ENCODE data around the gene RPL36. TPM values are rescaled to one million over a fixed set of nuclear protein-coding genes. Genes with fewer than 3 reads are reported as not detected.
"Not testable (repeated sequence)": the region's sequence is repeated elsewhere in the genome, so short reads cannot be mapped to it uniquely, and the experiment has no call there.

RPL36 gene
- total RNA-seq, 1 experiment from 2014 or later: 1,504 TPM

- no TSS peak for BruUV-seq (replicated peaks)
- Histone ChIP-seq H3K27ac (ENCODE audit: low read depth, low read length) (no peak overlapping the region), H3K36me3 (ENCODE audit: control insufficient read depth in 1 of 2, insufficient read depth in 2 of 2, low read length in 2 of 2) (peaks cover 17 to 46% of the 10 kb centered on the region in 2 experiments; a peak in 3 of 4 replicates)
These were observed 10.5 kb downstream of the RPL36 start for GRCh38 chr19:5700455-5701092.

DNA sequence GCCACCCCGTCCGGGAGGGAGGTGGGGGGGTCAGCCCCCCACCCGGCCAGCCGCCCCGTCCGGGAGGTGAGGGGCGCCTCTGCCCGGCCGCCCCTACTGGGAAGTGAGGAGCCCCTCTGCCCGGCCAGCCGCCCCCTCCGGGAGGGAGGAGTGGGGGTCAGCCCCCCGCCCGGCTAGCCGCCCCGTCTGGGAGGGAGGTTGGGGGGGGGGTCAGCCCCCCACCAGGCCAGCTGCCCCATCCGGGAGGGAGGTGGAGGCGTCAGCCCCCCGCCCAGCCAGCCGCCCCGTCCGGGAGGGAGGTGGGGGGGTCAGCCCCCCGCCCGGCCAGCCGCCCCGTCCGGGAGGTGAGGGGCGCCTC lies 11.9 kb downstream of the RPL36 start:
- intact Hi-C loops (cut with micrococcal nuclease); H3K9me3 ChIP-seq (ENCODE audit: control insufficient read depth in 1 of 2, insufficient read depth in 1 of 2, low read depth in 1 of 2, low read length in 2 of 2); RAD21 ChIA-PET (ENCODE audit: low non-redundant PET in 1 of 2, low total read pairs in 2 of 2, uncharacterized antibody in 2 of 2, unreplicated experiment in 2 of 2); H2AFZ ChIP-seq (ENCODE audit: low read depth, low read length, poor library complexity, severe bottlenecking); BruUV-seq (replicated peaks); H3K4me3 ChIP-seq (replicated peaks in 1 of 2; ENCODE audit: low read depth in 1 of 2, low read length in 2 of 2); H4K20me1 ChIP-seq (ENCODE audit: insufficient read depth); H3K9ac ChIP-seq (ENCODE audit: low read length); ATAC-seq; DNase-seq (ENCODE audit: low read depth, low spot score); CTCF ChIA-PET; POLR2A ChIA-PET; H3K4me2 ChIP-seq (ENCODE audit: low read length); H3K27me3 ChIP-seq (ENCODE audit: insufficient read depth, low read length); H3K27ac ChIP-seq (ENCODE audit: low read depth, low read length); H3K9me2 ChIP-seq (ENCODE audit: insufficient read depth); H3K4me1 ChIP-seq (ENCODE audit: control insufficient read depth in 1 of 2, insufficient read depth in 2 of 2, low read length in 2 of 2): not testable (repeated sequence)
- Histone ChIP-seq H3K36me3 (ENCODE audit: control insufficient read depth in 1 of 2, insufficient read depth in 2 of 2, low read length in 2 of 2) (peaks cover 21 to 51% of the 10 kb centered on the region in 2 experiments; a peak in 3 of 4 replicates), H3K79me2 (ENCODE audit: insufficient read depth, low read length) (peaks cover 20% of the 10 kb centered on the region; the same call in 1 of the 2 replicates)

More at GRCh38 chr19:5700455-5701092, 10.5 kb downstream of the RPL36 start:
- no peaks in the 10 kb centered on the region for H3K27me3 ChIP-seq (ENCODE audit: insufficient read depth, low read length)
- ChIA-PET RAD21 (ENCODE audit: low non-redundant PET in 1 of 2, low total read pairs in 2 of 2, uncharacterized antibody in 2 of 2, unreplicated experiment in 2 of 2) (no interaction called here), CTCF (no interaction called here), POLR2A (interaction anchor here (1.1 to 1.5 kb wide), 3 partner anchors 11 to 14 kb away, joined by 3 read pairs; partner anchors contain the start of gene RPL36)
- no peaks in the 10 kb centered on the region; a peak in 1 of 4 replicates for H3K4me1 ChIP-seq (ENCODE audit: control insufficient read depth in 1 of 2, insufficient read depth in 2 of 2, low read length in 2 of 2)
- no peak overlapping the region for H2AFZ ChIP-seq (ENCODE audit: low read depth, low read length, poor library complexity, severe bottlenecking)
- H4K20me1 ChIP-seq (ENCODE audit: insufficient read depth): no peaks in the 10 kb centered on the region
- H3K9ac ChIP-seq (ENCODE audit: low read length): no peak overlapping the region
- no peak overlapping the region for H3K4me2 ChIP-seq (ENCODE audit: low read length)
- H3K4me3 ChIP-seq (replicated peaks in 1 of 2; ENCODE audit: low read depth in 1 of 2, low read length in 2 of 2): no peak overlapping the region
- intact Hi-C loops (cut with micrococcal nuclease): no loop called here
- peaks cover 20% of the 10 kb centered on the region for H3K79me2 ChIP-seq (ENCODE audit: insufficient read depth, low read length)
- ATAC-seq (no peak), DNase-seq (ENCODE audit: low read depth, low spot score) (no peak)
- no peaks in the 10 kb centered on the region for H3K9me3 ChIP-seq (ENCODE audit: control insufficient read depth in 1 of 2, insufficient read depth in 1 of 2, low read depth in 1 of 2, low read length in 2 of 2)
- TF ChIP-seq ZBTB33 (IDR thresholded peaks at IDR 0.05; ENCODE audit: extremely low read depth, insufficient replicate concordance, low read length) (no peak), EZH2 (IDR thresholded peaks at IDR 0.05) (no peak)
- TF ChIP-seq, protein P1, sequence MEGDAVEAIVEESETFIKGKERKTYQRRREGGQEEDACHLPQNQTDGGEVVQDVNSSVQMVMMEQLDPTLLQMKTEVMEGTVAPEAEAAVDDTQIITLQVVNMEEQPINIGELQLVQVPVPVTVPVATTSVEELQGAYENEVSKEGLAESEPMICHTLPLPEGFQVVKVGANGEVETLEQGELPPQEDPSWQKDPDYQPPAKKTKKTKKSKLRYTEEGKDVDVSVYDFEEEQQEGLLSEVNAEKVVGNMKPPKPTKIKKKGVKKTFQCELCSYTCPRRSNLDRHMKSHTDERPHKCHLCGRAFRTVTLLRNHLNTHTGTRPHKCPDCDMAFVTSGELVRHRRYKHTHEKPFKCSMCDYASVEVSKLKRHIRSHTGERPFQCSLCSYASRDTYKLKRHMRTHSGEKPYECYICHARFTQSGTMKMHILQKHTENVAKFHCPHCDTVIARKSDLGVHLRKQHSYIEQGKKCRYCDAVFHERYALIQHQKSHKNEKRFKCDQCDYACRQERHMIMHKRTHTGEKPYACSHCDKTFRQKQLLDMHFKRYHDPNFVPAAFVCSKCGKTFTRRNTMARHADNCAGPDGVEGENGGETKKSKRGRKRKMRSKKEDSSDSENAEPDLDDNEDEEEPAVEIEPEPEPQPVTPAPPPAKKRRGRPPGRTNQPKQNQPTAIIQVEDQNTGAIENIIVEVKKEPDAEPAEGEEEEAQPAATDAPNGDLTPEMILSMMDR (IDR thresholded peaks at IDR 0.05 in 2 of 3, conservative IDR thresholded peaks at IDR 0.05 in 1 of 3; ENCODE audit: borderline replicate concordance in 1 of 3, insufficient read depth in 1 of 3, low read depth in 2 of 3, low read length in 2 of 3): no peak
- H3K9me2 ChIP-seq (ENCODE audit: insufficient read depth): no peaks in the 10 kb centered on the region

Measured in HCT116 (cell line).